NT2/D1 (cell line): Measurements from ENCODE around the gene AGAP9.
"Not testable (repeated sequence)": the region's sequence is repeated elsewhere in the genome, so short reads cannot be mapped to it uniquely, and the experiment has no call there.

Experiments used
- DNase-seq: peaks from one replicate; pipeline ENCODE4 v3.0.0-alpha.2; 2011; ENCODE audit warnings: low read depth, low spot score
- H3K27me3 ChIP-seq: 2 replicates; pipeline ENCODE4 v1.6.0; 2011; ENCODE audit warnings: mild to moderate bottlenecking; ENCODE audit not compliant: insufficient read length, insufficient read depth
- H3K36me3 ChIP-seq: 2 replicates; pipeline ENCODE4 v1.6.1; 2011; ENCODE audit warnings: mild to moderate bottlenecking, low read length, mixed read lengths; ENCODE audit not compliant: insufficient read depth, insufficient read length
- H3K4me1 ChIP-seq: 2 replicates; pipeline ENCODE4 v1.5.1; 2011; ENCODE audit not compliant: insufficient read depth, insufficient read length
- H3K4me3 ChIP-seq: 2 replicates; pipeline ENCODE4 v1.5.1; 2011; ENCODE audit warnings: low read depth; ENCODE audit not compliant: insufficient read length
- H3K9ac ChIP-seq: 2 replicates; pipeline ENCODE4 v1.6.0; 2011; ENCODE audit warnings: low read depth; ENCODE audit not compliant: insufficient read length
- H3K9me3 ChIP-seq: 2 replicates; pipeline ENCODE4 v1.5.1; 2011; ENCODE audit warnings: mild to moderate bottlenecking, low read length; ENCODE audit not compliant: insufficient read depth
- SUZ12 ChIP-seq: IDR thresholded peaks from 2 replicates; pipeline ENCODE4 v1.6.1; 2011; ENCODE audit not compliant: insufficient read length, insufficient read depth; ENCODE audit errors: extremely low read depth
- YY1 ChIP-seq: IDR thresholded peaks from 2 replicates; pipeline ENCODE4 v1.6.1; 2011; ENCODE audit not compliant: insufficient read length, insufficient read depth
- ZNF274 ChIP-seq: IDR thresholded peaks from 2 replicates; pipeline ENCODE4 v1.6.1; 2011; ENCODE audit warnings: mild to moderate bottlenecking, low read depth, low read length

Gene AGAP9

GRCh38 chr10:47456794-47457527, 66.5 kb downstream of the AGAP9 start:
- no peak overlapping the region for H3K9ac ChIP-seq
- DNase-seq = no peak
- H3K4me3 ChIP-seq = no peak overlapping the region
- no peaks in the 10 kb centered on the region for H3K27me3 ChIP-seq
- TF ChIP-seq ZNF274 = no peak
- no peak for TF ChIP-seq SUZ12
- no peak for TF ChIP-seq YY1
- peaks cover 8% of the 10 kb centered on the region for H3K4me1 ChIP-seq
- no peaks in the 10 kb centered on the region for H3K9me3 ChIP-seq
- no peaks in the 10 kb centered on the region for H3K36me3 ChIP-seq

- Histone ChIP-seq H3K27me3 (no peaks in the 10 kb centered on the region), H3K4me1 (peaks cover 9% of the 10 kb centered on the region), H3K4me3 (no peak overlapping the region), H3K9ac (no peak overlapping the region), H3K36me3 (no peaks in the 10 kb centered on the region), H3K9me3 (no peaks in the 10 kb centered on the region)
- TF ChIP-seq ZNF274 = no peak
- no peak for TF ChIP-seq YY1
- TF ChIP-seq SUZ12 = no peak
- no peak for DNase-seq
Measured at GRCh38 chr10:47456079-47456785, 67.2 kb downstream of the AGAP9 start.

- not testable (repeated sequence) for DNase-seq, H3K4me1 ChIP-seq, H3K4me3 ChIP-seq, H3K36me3 ChIP-seq, H3K9me3 ChIP-seq, H3K9ac ChIP-seq, H3K27me3 ChIP-seq
Measured at GRCh38 chr10:47455350-47456078, 67.9 kb downstream of the AGAP9 start.

GRCh38 chr10:47454780-47455058, 68.7 kb downstream of the AGAP9 start:
- no peak for DNase-seq
- Histone ChIP-seq H3K9ac (no peak overlapping the region), H3K9me3 (no peaks in the 10 kb centered on the region), H3K27me3 (no peaks in the 10 kb centered on the region), H3K36me3 (no peaks in the 10 kb centered on the region), H3K4me3 (no peak overlapping the region), H3K4me1 (peaks cover 9% of the 10 kb centered on the region)
- TF ChIP-seq SUZ12 = no peak
- no peak for TF ChIP-seq YY1
- no peak for TF ChIP-seq ZNF274

- no peaks in the 10 kb centered on the region for H3K27me3 ChIP-seq
- no peaks in the 10 kb centered on the region for H3K9me3 ChIP-seq
- TF ChIP-seq ZNF274 (no peak), YY1 (no peak), SUZ12 (no peak)
- no peak overlapping the region for H3K4me3 ChIP-seq
- no peak overlapping the region for H3K9ac ChIP-seq
- peaks cover 9% of the 10 kb centered on the region for H3K4me1 ChIP-seq
- no peak for DNase-seq
- no peaks in the 10 kb centered on the region for H3K36me3 ChIP-seq
Measured at GRCh38 chr10:47454008-47454779, 69.2 kb downstream of the AGAP9 start.

GRCh38 chr10:47453141-47454007, 70.1 kb downstream of the AGAP9 start:
- no peak overlapping the region for H3K4me3 ChIP-seq
- no peaks in the 10 kb centered on the region for H3K36me3 ChIP-seq
- H3K9me3 ChIP-seq = no peaks in the 10 kb centered on the region
- H3K27me3 ChIP-seq = no peaks in the 10 kb centered on the region
- no peak for DNase-seq
- TF ChIP-seq YY1 (no peak), SUZ12 (no peak), ZNF274 (no peak)
- no peak overlapping the region for H3K9ac ChIP-seq
- peaks cover 9% of the 10 kb centered on the region for H3K4me1 ChIP-seq
